ENCODE results near the gene KIAA1958. TPM values are rescaled to one million over a fixed set of nuclear protein-coding genes. Genes with fewer than 3 reads are reported as not detected.
"Not testable (repeated sequence)": the region's sequence is repeated elsewhere in the genome, so short reads cannot be mapped to it uniquely, and the experiment has no call there.

The KIAA1958 gene
- polyA plus RNA-seq, 1 of the 3 experiments (the other 2 are of a cell fraction), result 1.6 TPM

- TF ChIP-seq PBX3 (IDR thresholded peaks at IDR 0.05) (peak; percentile 16; the same call in 1 of the 2 replicates), MXI1 (IDR thresholded peaks at IDR 0.05; ENCODE audit: low read depth, low read length) (no peak)
- Histone ChIP-seq H3K4me2 (no peak overlapping the region), H3K9me2 (no peaks in the 10 kb centered on the region), H3K4me1 (ENCODE audit: control insufficient read depth in 1 of 2, insufficient read depth in 2 of 2, low read depth in 1 of 2, low read length in 1 of 2) (no peaks in the 10 kb centered on the region; a peak in 1 of 4 replicates), H2AFZ (ENCODE audit: low read depth) (no peak overlapping the region), H3K36me3 (replicated peaks in 1 of 2; ENCODE audit: control insufficient read depth in 1 of 2, insufficient read depth in 2 of 2, low read length in 1 of 2) (no peaks in the 10 kb centered on the region), H3K27ac (ENCODE audit: low read depth in 2 of 2, low read length in 1 of 2) (no peak overlapping the region), H3K27me3 (ENCODE audit: insufficient read depth) (no peaks in the 10 kb centered on the region), H3F3A (replicated peaks; ENCODE audit: insufficient read depth) (peaks cover 5% of the 10 kb centered on the region), H3K79me2 (ENCODE audit: insufficient read depth) (no peaks in the 10 kb centered on the region), H3K9me3 (no peaks in the 10 kb centered on the region), H3K9ac (no peak overlapping the region), H4K20me1 (ENCODE audit: insufficient read depth) (no peaks in the 10 kb centered on the region), H3K4me3 (ENCODE audit: low read depth in 2 of 2, low read length in 1 of 2) (no peak overlapping the region)
- ChIA-PET POLR2A (no interaction called here), CTCF (interaction anchor here (0.6 to 0.9 kb wide), 2 partner anchors 89 to 125 kb away, joined by 3 read pairs; no protein-coding TSS in a partner anchor)
- DNase-seq, result no peak
- 88% methylated on average over 4 of the region's 4 CpGs for WGBS (ENCODE audit: low lambda C conversion rate)
These were observed 100.0 kb downstream of the KIAA1958 start for GRCh38 chr9:112586599-112587155.

GRCh38 chr9:112591875-112592274, 105.2 kb downstream of the KIAA1958 start:
- H3K9ac ChIP-seq; H3K9me2 ChIP-seq; H4K20me1 ChIP-seq (ENCODE audit: insufficient read depth); H2AFZ ChIP-seq (ENCODE audit: low read depth); H3K79me2 ChIP-seq (ENCODE audit: insufficient read depth); H3K4me2 ChIP-seq; DNase-seq; H3K27me3 ChIP-seq (ENCODE audit: insufficient read depth); POLR2A ChIA-PET; H3K36me3 ChIP-seq (replicated peaks in 1 of 2; ENCODE audit: control insufficient read depth in 1 of 2, insufficient read depth in 2 of 2, low read length in 1 of 2); H3K27ac ChIP-seq (ENCODE audit: low read depth in 2 of 2, low read length in 1 of 2); H3K9me3 ChIP-seq; H3K4me1 ChIP-seq (ENCODE audit: control insufficient read depth in 1 of 2, insufficient read depth in 2 of 2, low read depth in 1 of 2, low read length in 1 of 2); H3K4me3 ChIP-seq (ENCODE audit: low read depth in 2 of 2, low read length in 1 of 2); H3F3A ChIP-seq (replicated peaks; ENCODE audit: insufficient read depth): not testable (repeated sequence)
- WGBS (ENCODE audit: low lambda C conversion rate), result 96% methylated on average over 8 of the region's 8 CpGs
- CTCF ChIA-PET, result interaction anchor here (1.2 kb wide), 1 partner anchor 18 kb away, joined by 3 read pairs; no protein-coding TSS in a partner anchor

GRCh38 chr9:112599732-112600131, 113.1 kb downstream of the KIAA1958 start:
- H3K4me2 ChIP-seq, result no peak overlapping the region
- H3K36me3 ChIP-seq (replicated peaks in 1 of 2; ENCODE audit: control insufficient read depth in 1 of 2, insufficient read depth in 2 of 2, low read length in 1 of 2), result no peaks in the 10 kb centered on the region
- DNase-seq, result no peak
- CTCF ChIA-PET, result no interaction called here
- peaks cover 4 to 13% of the 10 kb centered on the region in 2 experiments; a peak in 3 of 4 replicates for H3K4me1 ChIP-seq (ENCODE audit: control insufficient read depth in 1 of 2, insufficient read depth in 2 of 2, low read depth in 1 of 2, low read length in 1 of 2)
- no peaks in the 10 kb centered on the region; the same call in 1 of the 2 replicates for H3K79me2 ChIP-seq (ENCODE audit: insufficient read depth)
- POLR2A ChIA-PET, result no interaction called here
- no peaks in the 10 kb centered on the region for H3K27me3 ChIP-seq (ENCODE audit: insufficient read depth)
- no peaks in the 10 kb centered on the region for H4K20me1 ChIP-seq (ENCODE audit: insufficient read depth)
- 96% methylated on average over 3 of the region's 3 CpGs for WGBS (ENCODE audit: low lambda C conversion rate)
- no peak overlapping the region for H3K9ac ChIP-seq
- H3K9me2 ChIP-seq, result no peaks in the 10 kb centered on the region
- no peak overlapping the region for H3K4me3 ChIP-seq (ENCODE audit: low read depth in 2 of 2, low read length in 1 of 2)
- H3K9me3 ChIP-seq, result no peaks in the 10 kb centered on the region
- H2AFZ ChIP-seq (ENCODE audit: low read depth), result no peak overlapping the region
- H3F3A ChIP-seq (replicated peaks; ENCODE audit: insufficient read depth), result peaks cover 5% of the 10 kb centered on the region
- H3K27ac ChIP-seq (ENCODE audit: low read depth in 2 of 2, low read length in 1 of 2), result no peak overlapping the region
- TF ChIP-seq USF1 (IDR thresholded peaks at IDR 0.05; ENCODE audit: borderline replicate concordance, low read depth) (no peak), ELF1 (IDR thresholded peaks at IDR 0.05) (no peak), RCOR1 (IDR thresholded peaks at IDR 0.05; ENCODE audit: low read length) (no peak), CTCF (IDR thresholded peaks at IDR 0.05) (no peak), TAF1 (IDR thresholded peaks at IDR 0.05; ENCODE audit: borderline replicate concordance, low read depth, low read length) (no peak), REST (IDR thresholded peaks at IDR 0.05; ENCODE audit: low read depth, low read length) (no peak), FOXM1 (IDR thresholded peaks at IDR 0.05; ENCODE audit: low read depth) (no peak), RFX5 (IDR thresholded peaks at IDR 0.05; ENCODE audit: low read length) (no peak), GABPA (IDR thresholded peaks at IDR 0.05; ENCODE audit: low read depth) (no peak), NRF1 (IDR thresholded peaks at IDR 0.05; ENCODE audit: low read depth, low read length) (no peak), SMC3 (IDR thresholded peaks at IDR 0.05; ENCODE audit: low read depth, low read length) (no peak), TEAD4 (IDR thresholded peaks at IDR 0.05; ENCODE audit: borderline replicate concordance, insufficient read depth) (no peak)
